Measurements from ENCODE around the gene HIGD1A.
"Not testable (repeated sequence)": the region's sequence is repeated elsewhere in the genome, so short reads cannot be mapped to it uniquely, and the experiment has no call there.

Gene HIGD1A

GRCh38 chr3:42814914-42815507 lies 10.7 kb upstream of the HIGD1A start:
- H3K27ac ChIP-seq (replicated peaks; ENCODE audit: low read length) = no peak overlapping the region
- H3K18ac ChIP-seq (ENCODE audit: low read length) = no peak overlapping the region
- H3K36me3 ChIP-seq (replicated peaks in 1 of 2; ENCODE audit: control insufficient read depth in 2 of 2, insufficient read depth in 2 of 2, low read length in 2 of 2) = no peaks in the 10 kb centered on the region
- no peak overlapping the region for H2BK5ac ChIP-seq (ENCODE audit: low read length)
- no peak overlapping the region for H3K9ac ChIP-seq (ENCODE audit: low read depth, low read length, poor library complexity)
- H2BK15ac ChIP-seq (ENCODE audit: low read length) = no peak overlapping the region
- H3K27me3 ChIP-seq (ENCODE audit: control insufficient read depth in 3 of 3, insufficient read depth in 3 of 3, low read depth in 1 of 3, low read length in 3 of 3) = peaks cover 0 to 7% (median 0%) of the 10 kb centered on the region in 3 experiments
- no peak overlapping the region for H3K23ac ChIP-seq (ENCODE audit: low read depth, low read length, poor library complexity)
- H2BK12ac ChIP-seq (ENCODE audit: low read length) = no peak overlapping the region
- H3K79me1 ChIP-seq (ENCODE audit: low read depth, low read length) = no peaks in the 10 kb centered on the region
- H3K9me3 ChIP-seq (replicated peaks in 1 of 2; ENCODE audit: control insufficient read depth in 2 of 2, insufficient read depth in 1 of 2, low read depth in 1 of 2, low read length in 2 of 2) = no peaks in the 10 kb centered on the region
- H2AK5ac ChIP-seq (ENCODE audit: low read depth, low read length) = no peak overlapping the region
- H2AFZ ChIP-seq (ENCODE audit: low read length) = no peak overlapping the region
- no peak overlapping the region for H3K4ac ChIP-seq (ENCODE audit: low read length)
- peaks cover 7 to 8% of the 10 kb centered on the region in 2 donors for H3K4me1 ChIP-seq (ENCODE audit: control insufficient read depth in 2 of 2, insufficient read depth in 1 of 2, low read depth in 1 of 2, low read length in 2 of 2)
- H3K4me3 ChIP-seq (ENCODE audit: low read length in 2 of 2) = no peak overlapping the region
- H4K91ac ChIP-seq (ENCODE audit: low read depth, low read length, poor library complexity) = no peak overlapping the region
- no CpG with 5 or more reads among the region's 2 CpGs for WGBS, 2 donors (ENCODE audit: extremely low coverage in 2 of 2, insufficient read length in 2 of 2, insufficient replicate concordance in 1 of 2)
- no peak overlapping the region for H4K8ac ChIP-seq (ENCODE audit: low read depth, low read length)
- DNase-seq (ENCODE audit: low spot score) = no peak
- H2BK120ac ChIP-seq (ENCODE audit: low read depth, low read length) = no peak overlapping the region
- no peak overlapping the region for H3K14ac ChIP-seq (ENCODE audit: low read length)
- H3K4me2 ChIP-seq (ENCODE audit: insufficient read depth, low read length, poor library complexity, severe bottlenecking) = no peak overlapping the region

GRCh38 chr3:42814246-42814645 lies 10.0 kb upstream of the HIGD1A start:
- H2AK5ac ChIP-seq (ENCODE audit: low read depth, low read length) = no peak overlapping the region
- H3K36me3 ChIP-seq (replicated peaks in 1 of 2; ENCODE audit: control insufficient read depth in 2 of 2, insufficient read depth in 2 of 2, low read length in 2 of 2) = no peaks in the 10 kb centered on the region
- H3K4me3 ChIP-seq (ENCODE audit: low read length in 2 of 2) = no peak overlapping the region
- WGBS, 2 donors (ENCODE audit: extremely low coverage in 2 of 2, insufficient read length in 2 of 2, insufficient replicate concordance in 1 of 2) = no CpG with 5 or more reads among the region's 5 CpGs
- no peaks in the 10 kb centered on the region for H3K9me3 ChIP-seq (replicated peaks in 1 of 2; ENCODE audit: control insufficient read depth in 2 of 2, insufficient read depth in 1 of 2, low read depth in 1 of 2, low read length in 2 of 2)
- no peak overlapping the region for H2BK12ac ChIP-seq (ENCODE audit: low read length)
- no peak overlapping the region for H2BK120ac ChIP-seq (ENCODE audit: low read depth, low read length)
- no peak overlapping the region for H3K14ac ChIP-seq (ENCODE audit: low read length)
- no peak overlapping the region for H3K23ac ChIP-seq (ENCODE audit: low read depth, low read length, poor library complexity)
- no peak overlapping the region for H3K4me2 ChIP-seq (ENCODE audit: insufficient read depth, low read length, poor library complexity, severe bottlenecking)
- H3K27me3 ChIP-seq (ENCODE audit: control insufficient read depth in 3 of 3, insufficient read depth in 3 of 3, low read depth in 1 of 3, low read length in 3 of 3) = peaks cover 0 to 7% (median 0%) of the 10 kb centered on the region in 3 experiments
- no peak overlapping the region for H2BK5ac ChIP-seq (ENCODE audit: low read length)
- no peak overlapping the region for H3K4ac ChIP-seq (ENCODE audit: low read length)
- no peak for DNase-seq (ENCODE audit: low spot score)
- no peak overlapping the region for H3K18ac ChIP-seq (ENCODE audit: low read length)
- H4K91ac ChIP-seq (ENCODE audit: low read depth, low read length, poor library complexity) = no peak overlapping the region
- H4K8ac ChIP-seq (ENCODE audit: low read depth, low read length) = no peak overlapping the region
- H3K27ac ChIP-seq (replicated peaks; ENCODE audit: low read length) = no peak overlapping the region
- no peak overlapping the region for H2BK15ac ChIP-seq (ENCODE audit: low read length)
- no peak overlapping the region for H2AFZ ChIP-seq (ENCODE audit: low read length)
- H3K4me1 ChIP-seq (ENCODE audit: control insufficient read depth in 2 of 2, insufficient read depth in 1 of 2, low read depth in 1 of 2, low read length in 2 of 2) = peaks cover 2 to 3% of the 10 kb centered on the region in 2 donors
- no peak overlapping the region for H3K9ac ChIP-seq (ENCODE audit: low read depth, low read length, poor library complexity)
- H3K79me1 ChIP-seq (ENCODE audit: low read depth, low read length) = no peaks in the 10 kb centered on the region

- H2BK120ac ChIP-seq (ENCODE audit: low read depth, low read length); H2AK5ac ChIP-seq (ENCODE audit: low read depth, low read length); H3K4me3 ChIP-seq (ENCODE audit: low read length in 2 of 2); H3K9ac ChIP-seq (ENCODE audit: low read depth, low read length, poor library complexity); H3K27ac ChIP-seq (replicated peaks; ENCODE audit: low read length); H3K18ac ChIP-seq (ENCODE audit: low read length); H3K36me3 ChIP-seq (replicated peaks in 1 of 2; ENCODE audit: control insufficient read depth in 2 of 2, insufficient read depth in 2 of 2, low read length in 2 of 2); H2BK15ac ChIP-seq (ENCODE audit: low read length); DNase-seq (ENCODE audit: low spot score); H3K4me2 ChIP-seq (ENCODE audit: insufficient read depth, low read length, poor library complexity, severe bottlenecking); H3K79me1 ChIP-seq (ENCODE audit: low read depth, low read length); H3K9me3 ChIP-seq (replicated peaks in 1 of 2; ENCODE audit: control insufficient read depth in 2 of 2, insufficient read depth in 1 of 2, low read depth in 1 of 2, low read length in 2 of 2); H3K4ac ChIP-seq (ENCODE audit: low read length); H3K27me3 ChIP-seq (ENCODE audit: control insufficient read depth in 3 of 3, insufficient read depth in 3 of 3, low read depth in 1 of 3, low read length in 3 of 3); H4K8ac ChIP-seq (ENCODE audit: low read depth, low read length); H3K14ac ChIP-seq (ENCODE audit: low read length); H2BK5ac ChIP-seq (ENCODE audit: low read length); H4K91ac ChIP-seq (ENCODE audit: low read depth, low read length, poor library complexity); H3K23ac ChIP-seq (ENCODE audit: low read depth, low read length, poor library complexity); H2AFZ ChIP-seq (ENCODE audit: low read length); H3K4me1 ChIP-seq (ENCODE audit: control insufficient read depth in 2 of 2, insufficient read depth in 1 of 2, low read depth in 1 of 2, low read length in 2 of 2); H2BK12ac ChIP-seq (ENCODE audit: low read length): not testable (repeated sequence)
- no CpG with 5 or more reads among the region's 15 CpGs for WGBS, 2 donors (ENCODE audit: extremely low coverage in 2 of 2, insufficient read length in 2 of 2, insufficient replicate concordance in 1 of 2)
These were observed 7.0 kb upstream of the HIGD1A start for GRCh38 chr3:42811118-42811883.

- not testable (repeated sequence) for H3K4ac ChIP-seq (ENCODE audit: low read length); DNase-seq (ENCODE audit: low spot score); H4K8ac ChIP-seq (ENCODE audit: low read depth, low read length); H2AK5ac ChIP-seq (ENCODE audit: low read depth, low read length); H2BK120ac ChIP-seq (ENCODE audit: low read depth, low read length); H2BK12ac ChIP-seq (ENCODE audit: low read length); H2BK5ac ChIP-seq (ENCODE audit: low read length); H3K9ac ChIP-seq (ENCODE audit: low read depth, low read length, poor library complexity); H2AFZ ChIP-seq (ENCODE audit: low read length); H3K18ac ChIP-seq (ENCODE audit: low read length); H3K14ac ChIP-seq (ENCODE audit: low read length); H3K4me2 ChIP-seq (ENCODE audit: insufficient read depth, low read length, poor library complexity, severe bottlenecking); H3K4me1 ChIP-seq (ENCODE audit: control insufficient read depth in 2 of 2, insufficient read depth in 1 of 2, low read depth in 1 of 2, low read length in 2 of 2); H3K27ac ChIP-seq (replicated peaks; ENCODE audit: low read length); H2BK15ac ChIP-seq (ENCODE audit: low read length); H3K4me3 ChIP-seq (ENCODE audit: low read length in 2 of 2); H3K9me3 ChIP-seq (replicated peaks in 1 of 2; ENCODE audit: control insufficient read depth in 2 of 2, insufficient read depth in 1 of 2, low read depth in 1 of 2, low read length in 2 of 2); H3K79me1 ChIP-seq (ENCODE audit: low read depth, low read length); H4K91ac ChIP-seq (ENCODE audit: low read depth, low read length, poor library complexity); H3K23ac ChIP-seq (ENCODE audit: low read depth, low read length, poor library complexity); H3K36me3 ChIP-seq (replicated peaks in 1 of 2; ENCODE audit: control insufficient read depth in 2 of 2, insufficient read depth in 2 of 2, low read length in 2 of 2)
- peaks cover 0 to 13% (median 0%) of the 10 kb centered on the region in 3 experiments for H3K27me3 ChIP-seq (ENCODE audit: control insufficient read depth in 3 of 3, insufficient read depth in 3 of 3, low read depth in 1 of 3, low read length in 3 of 3)
- no CpG with 5 or more reads among the region's 10 CpGs for WGBS, 2 donors (ENCODE audit: extremely low coverage in 2 of 2, insufficient read length in 2 of 2, insufficient replicate concordance in 1 of 2)
These were observed 6.4 kb upstream of the HIGD1A start for GRCh38 chr3:42810706-42811105.

All from neuronal stem cell (in vitro differentiated cells).